DMS153 (cell line): ENCODE data around the gene NIPAL3.
A peak's percentile ranks its signal among the peaks of the same experiment; 100 is the strongest.

ENCODE experiments used
- DNase-seq: peaks from one replicate; lab custom pipeline; 2025; lab: John Stamatoyannopoulos, UW

NIPAL3 gene

GRCh38 chr1:24391882-24392603 is 23.6 kb upstream of the NIPAL3 start:
- peak; percentile 40 for DNase-seq

- DNase-seq, result no peak
These were observed 23.0 kb upstream of the NIPAL3 start for GRCh38 chr1:24392604-24392946.

- DNase-seq, result peak; percentile 71
These were observed 22.5 kb upstream of the NIPAL3 start for GRCh38 chr1:24392982-24393650.

- DNase-seq, result no peak
These were observed 21.7 kb upstream of the NIPAL3 start for GRCh38 chr1:24393892-24394291.

- no peak for DNase-seq
These were observed 15.5 kb upstream of the NIPAL3 start for GRCh38 chr1:24400065-24400464.

- DNase-seq, result no peak
These were observed 11.8 kb upstream of the NIPAL3 start for GRCh38 chr1:24403806-24404205.

GRCh38 chr1:24406788-24407187 is 8.8 kb upstream of the NIPAL3 start:
- no peak for DNase-seq

GRCh38 chr1:24409535-24409934 is 6.1 kb upstream of the NIPAL3 start:
- no peak for DNase-seq

- DNase-seq, result no peak
These were observed 4.9 kb upstream of the NIPAL3 start for GRCh38 chr1:24410750-24411149.

- DNase-seq, result no peak
These were observed 3.6 kb upstream of the NIPAL3 start for GRCh38 chr1:24411963-24412362.

- DNase-seq, result no peak
These were observed 3.2 kb upstream of the NIPAL3 start for GRCh38 chr1:24412408-24412807.

GRCh38 chr1:24413350-24414163 is 2.0 kb upstream of the NIPAL3 start, which contains the start of gene STPG1:
STPG1 (minus strand) TSS chr1:24413782; CDS start chr1:24401388, 12,394 bp downstream.
- peak; percentile 81 for DNase-seq

GRCh38 chr1:24414775-24415333 is 748 bp upstream of the NIPAL3 start:
- DNase-seq, result no peak

- no peak for DNase-seq
These were observed 486 bp downstream of the NIPAL3 start for GRCh38 chr1:24415910-24416665.

GRCh38 chr1:24416666-24417391 is 1.2 kb downstream of the NIPAL3 start:
- no peak for DNase-seq

GRCh38 chr1:24417681-24418080 is 2.1 kb downstream of the NIPAL3 start:
- no peak for DNase-seq

GRCh38 chr1:24418898-24419628 is 3.5 kb downstream of the NIPAL3 start:
- DNase-seq, result peak; percentile 90

- no peak for DNase-seq
These were observed 4.9 kb downstream of the NIPAL3 start for GRCh38 chr1:24420547-24420946.

GRCh38 chr1:24421502-24421901 is 5.9 kb downstream of the NIPAL3 start:
- no peak for DNase-seq

- DNase-seq, result no peak
These were observed 8.6 kb downstream of the NIPAL3 start for GRCh38 chr1:24424207-24424606.
